ENCODE results near the gene MAP3K5.

The MAP3K5 gene

DNA sequence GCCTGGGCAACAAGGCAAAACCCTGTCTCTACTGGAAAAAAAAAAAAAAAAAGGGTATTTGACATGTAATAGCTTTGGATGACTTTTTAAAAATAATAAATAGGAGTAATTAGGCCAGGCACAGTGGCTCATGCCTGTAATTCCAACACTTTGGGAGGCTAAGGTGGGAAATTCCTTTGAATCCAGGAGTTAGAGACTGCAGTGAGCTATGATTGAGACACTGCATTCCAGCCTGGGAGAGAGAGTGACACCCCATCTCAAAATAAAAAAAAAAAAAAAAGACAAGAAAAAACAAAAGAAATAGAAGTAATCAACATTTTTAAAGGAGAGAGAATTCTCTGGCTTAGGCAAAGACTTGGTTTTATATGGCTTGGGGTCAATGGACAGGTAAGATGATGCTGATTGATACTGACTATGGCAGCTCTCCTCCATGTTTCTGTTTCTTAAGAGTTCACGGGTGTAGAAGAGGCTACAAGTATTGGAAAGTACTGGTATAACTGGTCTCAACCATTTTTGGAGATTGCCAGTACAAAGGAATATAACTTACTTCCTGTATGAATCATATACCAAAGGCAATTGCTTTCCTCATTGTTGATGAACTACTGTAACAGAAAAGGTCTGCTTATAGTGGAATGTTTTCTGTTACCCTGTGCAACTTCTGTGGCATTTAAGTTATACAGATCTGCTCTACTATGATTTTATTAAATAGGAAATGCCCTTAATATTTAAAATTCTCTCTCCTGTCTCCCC is 10.1 kb downstream of the MAP3K5 start:
- TF ChIP-seq, protein P1, sequence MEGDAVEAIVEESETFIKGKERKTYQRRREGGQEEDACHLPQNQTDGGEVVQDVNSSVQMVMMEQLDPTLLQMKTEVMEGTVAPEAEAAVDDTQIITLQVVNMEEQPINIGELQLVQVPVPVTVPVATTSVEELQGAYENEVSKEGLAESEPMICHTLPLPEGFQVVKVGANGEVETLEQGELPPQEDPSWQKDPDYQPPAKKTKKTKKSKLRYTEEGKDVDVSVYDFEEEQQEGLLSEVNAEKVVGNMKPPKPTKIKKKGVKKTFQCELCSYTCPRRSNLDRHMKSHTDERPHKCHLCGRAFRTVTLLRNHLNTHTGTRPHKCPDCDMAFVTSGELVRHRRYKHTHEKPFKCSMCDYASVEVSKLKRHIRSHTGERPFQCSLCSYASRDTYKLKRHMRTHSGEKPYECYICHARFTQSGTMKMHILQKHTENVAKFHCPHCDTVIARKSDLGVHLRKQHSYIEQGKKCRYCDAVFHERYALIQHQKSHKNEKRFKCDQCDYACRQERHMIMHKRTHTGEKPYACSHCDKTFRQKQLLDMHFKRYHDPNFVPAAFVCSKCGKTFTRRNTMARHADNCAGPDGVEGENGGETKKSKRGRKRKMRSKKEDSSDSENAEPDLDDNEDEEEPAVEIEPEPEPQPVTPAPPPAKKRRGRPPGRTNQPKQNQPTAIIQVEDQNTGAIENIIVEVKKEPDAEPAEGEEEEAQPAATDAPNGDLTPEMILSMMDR (IDR thresholded peaks at IDR 0.05; ENCODE audit: extremely low read depth, insufficient read depth, missing control alignments) = no peak
- in situ Hi-C loops (cut with MboI; ENCODE audit: low pct_unique_long_range_greater_than_20kb, low sequenced_read_pairs, unreplicated experiment) = no loop called here
- DNase-seq (ENCODE audit: low spot score) = no peak

GRCh38 chr6:136780972-136781371 is 11.3 kb downstream of the MAP3K5 start:
- TF ChIP-seq, protein P1 (IDR thresholded peaks at IDR 0.05; ENCODE audit: extremely low read depth, insufficient read depth, missing control alignments) = no peak
- in situ Hi-C loops (cut with MboI; ENCODE audit: low pct_unique_long_range_greater_than_20kb, low sequenced_read_pairs, unreplicated experiment) = no loop called here
- no peak for DNase-seq (ENCODE audit: low spot score)

DNA sequence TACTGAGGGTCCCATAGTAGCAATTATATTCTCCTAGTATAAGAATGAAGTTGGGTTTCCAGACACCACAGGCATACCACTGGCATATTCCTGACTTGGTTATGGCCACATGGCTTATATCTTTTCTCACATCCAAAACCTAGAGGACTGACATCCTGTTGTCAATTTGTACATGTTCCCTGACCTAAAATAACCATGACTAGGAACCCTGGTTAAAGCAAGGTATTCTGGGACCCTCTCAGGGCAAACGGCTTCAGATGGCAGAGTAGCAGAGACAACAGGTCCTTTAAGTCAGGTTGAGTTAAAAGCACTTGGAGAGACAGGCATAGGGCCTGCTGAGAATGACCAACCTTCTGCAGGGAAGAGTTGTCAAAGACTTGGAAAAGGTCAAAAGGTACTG is 12.6 kb downstream of the MAP3K5 start:
- no peak for DNase-seq (ENCODE audit: low spot score)
- TF ChIP-seq, protein P1 (IDR thresholded peaks at IDR 0.05; ENCODE audit: extremely low read depth, insufficient read depth, missing control alignments) = no peak
- in situ Hi-C loops (cut with MboI; ENCODE audit: low pct_unique_long_range_greater_than_20kb, low sequenced_read_pairs, unreplicated experiment) = no loop called here

DNA sequence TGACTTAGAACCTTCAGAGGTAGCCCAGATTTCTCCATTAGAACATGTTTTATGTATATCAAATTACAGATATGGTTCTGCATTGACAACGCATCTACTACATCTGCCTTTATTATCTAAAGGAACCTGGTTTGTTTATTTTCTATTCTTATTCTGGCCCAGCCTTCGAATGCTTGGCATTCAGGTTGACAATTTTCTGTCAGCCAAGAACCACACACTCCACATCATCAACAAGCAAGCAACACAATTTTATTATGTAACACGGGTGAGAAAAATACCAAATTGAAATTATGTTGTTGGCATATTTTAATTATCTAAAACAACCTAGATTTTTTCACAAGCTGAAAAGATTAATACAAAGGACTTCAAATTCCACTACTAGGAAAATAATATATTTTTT is 14.6 kb downstream of the MAP3K5 start:
- in situ Hi-C loops (cut with MboI; ENCODE audit: low pct_unique_long_range_greater_than_20kb, low sequenced_read_pairs, unreplicated experiment) = no loop called here
- TF ChIP-seq, protein P1 (IDR thresholded peaks at IDR 0.05; ENCODE audit: extremely low read depth, insufficient read depth, missing control alignments) = no peak
- no peak for DNase-seq (ENCODE audit: low spot score)

DNA sequence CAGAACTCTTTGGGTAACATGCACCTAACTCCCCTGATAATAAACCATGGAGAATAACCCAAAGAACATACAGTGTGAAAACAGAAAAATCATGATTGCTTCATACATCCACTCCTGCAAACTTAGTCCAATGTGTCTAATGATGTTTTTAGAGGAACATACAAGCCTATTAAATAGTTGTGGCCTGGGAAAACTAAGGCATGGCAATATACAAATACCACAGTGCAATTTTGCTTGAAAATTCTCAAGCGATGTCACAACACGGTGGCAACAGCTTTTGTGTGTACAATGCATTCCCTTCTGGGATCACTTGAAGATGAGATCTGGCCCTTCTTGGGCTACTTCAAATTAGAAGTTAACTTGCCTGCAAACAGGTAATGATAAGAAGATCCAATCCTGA is 16.7 kb downstream of the MAP3K5 start:
- in situ Hi-C loops (cut with MboI; ENCODE audit: low pct_unique_long_range_greater_than_20kb, low sequenced_read_pairs, unreplicated experiment) = no loop called here
- no peak for DNase-seq (ENCODE audit: low spot score)
- TF ChIP-seq, protein P1 (IDR thresholded peaks at IDR 0.05; ENCODE audit: extremely low read depth, insufficient read depth, missing control alignments) = no peak

DNA sequence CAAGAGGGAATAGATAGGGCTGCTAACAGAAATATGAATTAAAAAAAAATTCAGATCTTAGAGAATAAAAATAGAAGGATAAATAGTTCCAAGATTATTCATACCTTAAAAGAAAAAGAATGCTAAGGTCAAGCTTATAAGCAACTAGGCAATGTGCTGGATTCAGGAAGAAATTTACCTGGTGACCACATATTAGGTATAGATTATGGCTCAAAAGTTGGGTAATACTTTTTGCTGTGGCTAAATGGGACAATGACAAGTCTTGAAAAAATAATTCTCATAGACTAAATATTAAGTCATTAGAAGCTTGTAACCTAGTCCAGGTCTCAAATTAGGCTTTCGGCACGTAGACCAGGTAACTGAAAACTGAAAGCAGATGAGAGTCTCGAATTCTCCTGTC is 17.2 kb downstream of the MAP3K5 start:
- TF ChIP-seq, protein P1 (IDR thresholded peaks at IDR 0.05; ENCODE audit: extremely low read depth, insufficient read depth, missing control alignments) = no peak
- in situ Hi-C loops (cut with MboI; ENCODE audit: low pct_unique_long_range_greater_than_20kb, low sequenced_read_pairs, unreplicated experiment) = no loop called here
- no peak for DNase-seq (ENCODE audit: low spot score)
